ENCODE results near the gene CDC42EP2.

DNA sequence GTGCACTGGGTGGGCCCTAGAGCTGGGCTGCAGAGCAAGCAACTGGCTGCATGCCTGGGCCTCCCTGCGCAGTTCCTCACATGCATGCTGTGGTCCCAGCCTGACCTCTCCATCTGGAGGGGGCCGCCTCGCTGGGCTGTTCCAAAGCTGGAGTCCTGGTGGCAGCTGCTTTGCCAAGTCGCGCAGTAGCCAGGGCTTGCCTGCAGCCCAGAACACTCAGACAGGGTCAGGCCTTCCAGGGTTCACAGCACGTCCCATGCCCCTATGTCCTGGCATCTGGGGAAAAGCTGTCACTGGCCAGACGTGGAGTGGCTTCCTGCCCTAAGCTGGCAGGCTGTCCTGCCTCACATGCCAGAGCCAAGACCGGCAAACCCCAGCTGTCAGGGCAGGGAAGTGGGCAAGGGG is 16.5 kb upstream of the CDC42EP2 start:
- TF ChIP-seq, protein P1, sequence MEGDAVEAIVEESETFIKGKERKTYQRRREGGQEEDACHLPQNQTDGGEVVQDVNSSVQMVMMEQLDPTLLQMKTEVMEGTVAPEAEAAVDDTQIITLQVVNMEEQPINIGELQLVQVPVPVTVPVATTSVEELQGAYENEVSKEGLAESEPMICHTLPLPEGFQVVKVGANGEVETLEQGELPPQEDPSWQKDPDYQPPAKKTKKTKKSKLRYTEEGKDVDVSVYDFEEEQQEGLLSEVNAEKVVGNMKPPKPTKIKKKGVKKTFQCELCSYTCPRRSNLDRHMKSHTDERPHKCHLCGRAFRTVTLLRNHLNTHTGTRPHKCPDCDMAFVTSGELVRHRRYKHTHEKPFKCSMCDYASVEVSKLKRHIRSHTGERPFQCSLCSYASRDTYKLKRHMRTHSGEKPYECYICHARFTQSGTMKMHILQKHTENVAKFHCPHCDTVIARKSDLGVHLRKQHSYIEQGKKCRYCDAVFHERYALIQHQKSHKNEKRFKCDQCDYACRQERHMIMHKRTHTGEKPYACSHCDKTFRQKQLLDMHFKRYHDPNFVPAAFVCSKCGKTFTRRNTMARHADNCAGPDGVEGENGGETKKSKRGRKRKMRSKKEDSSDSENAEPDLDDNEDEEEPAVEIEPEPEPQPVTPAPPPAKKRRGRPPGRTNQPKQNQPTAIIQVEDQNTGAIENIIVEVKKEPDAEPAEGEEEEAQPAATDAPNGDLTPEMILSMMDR (IDR thresholded peaks at IDR 0.05), result no peak
- TF ChIP-seq EZH2 (IDR thresholded peaks at IDR 0.05) (no peak), EZH2phosphoT487 (IDR thresholded peaks at IDR 0.05) (no peak)
